Suppressor macrophage treated with lipopolysaccharide for 1 hour (primary cell): ENCODE data around the gene LCE3B.
"Not testable (repeated sequence)": the region's sequence is repeated elsewhere in the genome, so short reads cannot be mapped to it uniquely, and the experiment has no call there.

Experiments used
- DNase-seq, 3 donors: peaks; one replicate each; pipeline ENCODE4 v3.0.0-alpha.2; 2020 to 2022

The LCE3B gene, protein sequence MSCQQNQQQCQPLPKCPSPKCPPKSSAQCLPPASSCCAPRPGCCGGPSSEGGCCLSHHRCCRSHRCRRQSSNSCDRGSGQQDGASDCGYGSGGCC

DNA sequence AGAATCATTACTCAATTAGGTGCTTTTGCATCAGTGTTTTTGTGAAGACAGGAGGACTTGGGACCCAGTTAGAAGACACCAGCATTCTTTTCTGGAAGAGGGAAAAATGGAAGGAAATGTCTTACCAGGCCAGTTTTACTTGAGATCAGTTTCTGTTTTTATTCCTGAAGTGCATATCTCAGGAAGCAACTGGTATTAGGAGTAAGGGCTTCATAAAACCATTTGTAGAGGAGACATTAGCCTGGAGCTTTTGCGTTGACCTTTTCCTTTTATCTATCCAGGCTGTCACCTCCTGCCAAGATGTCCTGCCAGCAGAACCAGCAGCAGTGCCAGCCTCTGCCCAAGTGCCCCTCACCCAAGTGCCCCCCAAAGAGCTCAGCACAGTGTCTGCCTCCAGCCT, at the start of gene LCE3B:
LCE3B (plus strand) TSS at position 301 of the 400 bp plus-strand sequence; CDS start at position 301, 0 bp downstream.
- no peak for DNase-seq

DNA sequence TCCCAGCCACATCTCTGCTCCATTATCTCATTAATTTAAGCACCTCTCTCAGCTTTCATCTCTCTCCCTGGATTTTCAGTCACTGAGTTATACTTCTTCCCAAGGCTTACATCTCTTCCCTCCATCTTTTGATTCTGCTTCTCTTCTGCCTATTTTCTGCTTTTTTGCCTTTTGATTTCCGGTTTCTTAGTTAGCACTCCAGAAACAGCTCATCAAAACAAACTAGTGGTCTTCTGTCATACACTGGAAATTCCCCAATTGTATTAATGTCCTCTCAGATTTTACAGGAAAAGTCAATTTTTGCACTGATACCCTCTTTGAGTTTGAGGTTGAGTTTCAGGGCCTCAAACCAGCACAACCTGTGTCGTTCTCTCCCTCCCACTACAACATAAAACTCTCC, 48.5 kb upstream of the LCE3B start:
- no peak for DNase-seq

DNA sequence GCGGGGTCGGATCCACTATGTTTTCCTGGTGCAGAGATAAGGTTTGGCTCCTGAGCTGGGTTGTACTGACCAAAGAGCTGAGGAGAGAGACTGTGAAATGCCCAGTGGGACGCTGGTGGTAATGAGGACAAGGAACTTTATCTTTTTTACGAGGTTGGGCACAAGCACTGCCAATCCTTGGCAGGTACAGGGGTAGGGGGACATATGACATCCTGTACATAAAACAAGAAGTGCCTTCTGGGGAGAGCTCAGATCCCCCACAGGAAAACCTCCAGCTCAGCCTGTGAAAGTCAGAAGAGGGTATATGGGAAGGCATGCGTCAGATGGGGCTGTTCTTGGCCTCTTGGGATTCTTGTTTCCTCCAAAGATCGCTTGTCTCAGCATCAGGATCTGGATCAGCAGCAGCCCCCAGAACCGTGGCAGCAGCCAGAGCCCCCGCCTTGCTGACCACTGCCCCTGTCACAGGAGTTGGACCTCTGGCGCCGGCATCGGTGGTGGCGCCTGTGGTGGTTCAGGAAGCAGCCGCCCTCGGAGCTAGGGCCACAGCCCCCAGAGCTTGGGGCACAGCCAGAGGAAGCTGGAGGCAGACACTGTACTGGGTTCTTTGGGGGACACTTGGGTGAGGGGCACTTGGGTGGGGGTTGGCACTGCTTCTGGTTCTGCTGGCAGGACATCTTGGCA, 47.9 kb upstream of the LCE3B start:
- no peak for DNase-seq

DNA sequence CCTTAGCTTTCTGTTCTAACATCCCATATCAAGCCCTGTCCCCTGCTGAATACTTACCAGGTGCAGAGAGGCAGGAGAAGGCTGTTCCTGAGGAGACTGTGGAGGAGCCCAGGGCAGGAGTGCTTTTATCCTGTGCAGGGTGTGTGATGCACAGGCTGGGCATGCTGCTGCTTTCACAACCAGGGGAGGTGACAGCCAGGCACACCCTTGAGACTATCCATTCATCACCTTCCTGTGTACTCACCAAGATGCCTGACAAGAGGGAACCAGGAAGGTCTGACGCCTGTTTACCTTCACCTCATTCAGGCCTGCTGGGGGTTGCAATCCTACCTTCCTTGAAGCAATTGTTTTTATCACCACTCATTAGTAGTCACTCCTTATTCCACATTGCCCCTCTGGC, 46.9 kb upstream of the LCE3B start, which contains the start of gene LCE3E:
LCE3E (minus strand) TSS at position 100 of the 400 bp plus-strand sequence. CDS start 572 bp downstream, outside the sequence.
- no peak for DNase-seq

DNA sequence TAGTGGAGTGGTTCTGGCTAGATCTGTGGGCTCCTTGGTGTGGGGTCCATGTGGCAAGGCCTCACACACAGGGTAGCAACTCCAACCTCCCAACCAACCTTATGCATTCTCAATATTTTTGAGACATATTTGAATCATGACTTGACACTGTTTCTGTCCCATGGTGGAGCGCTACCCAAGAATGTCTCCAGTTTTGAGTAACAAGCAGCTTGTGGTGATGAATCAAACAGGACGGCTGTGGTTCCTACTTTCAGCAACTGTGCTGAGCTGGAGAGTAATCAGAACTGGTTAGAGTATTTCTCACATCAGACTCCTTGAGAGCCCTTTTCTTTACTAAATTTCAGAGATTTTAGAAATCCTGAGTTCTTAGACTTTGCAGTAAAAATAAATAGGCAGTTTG, 36.4 kb upstream of the LCE3B start:
- no peak for DNase-seq

DNA sequence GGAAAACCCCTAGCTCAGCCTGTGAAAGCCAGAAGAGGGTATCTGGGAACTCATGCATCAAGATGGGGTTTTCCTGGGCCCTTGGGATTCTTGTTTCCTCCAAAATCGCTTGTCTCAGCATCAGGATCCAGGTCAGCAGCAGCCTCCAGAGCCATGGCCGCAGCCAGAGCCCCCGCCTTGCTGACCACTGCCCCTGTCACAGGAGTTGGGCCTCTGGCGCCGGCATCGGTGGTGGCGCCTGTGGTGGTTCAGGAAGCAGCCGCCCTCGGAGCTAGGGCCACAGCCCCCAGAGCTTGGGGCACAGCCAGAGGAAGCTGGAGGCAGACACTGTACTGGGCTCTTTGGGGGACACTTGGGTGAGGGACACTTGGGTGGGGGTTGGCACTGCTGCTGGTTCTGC, 34.1 kb upstream of the LCE3B start:
- DNase-seq: not testable (repeated sequence)

DNA sequence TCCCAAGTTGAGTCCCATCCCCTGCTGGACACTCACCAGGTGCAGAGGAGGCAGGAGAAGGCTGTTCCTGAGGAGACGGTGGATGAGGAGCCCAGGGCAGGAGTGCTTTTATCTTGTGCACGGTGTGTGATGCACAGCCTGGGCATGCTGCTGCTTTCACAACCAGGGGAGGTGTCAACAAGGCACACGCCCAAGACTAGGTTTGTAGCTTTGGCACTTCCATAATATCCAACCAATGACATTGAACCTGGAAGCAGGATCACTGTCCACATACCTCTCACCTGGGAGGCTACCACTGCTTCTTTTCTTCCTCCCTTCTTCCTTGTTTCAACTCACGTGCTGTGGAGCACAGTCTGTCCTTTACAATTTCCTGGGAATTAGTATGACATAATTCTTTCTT, 33.2 kb upstream of the LCE3B start, which contains the start of gene LCE3D:
LCE3D (minus strand) TSS at position 84 of the 400 bp plus-strand sequence. CDS start 580 bp downstream, outside the sequence.
- no peak for DNase-seq

DNA sequence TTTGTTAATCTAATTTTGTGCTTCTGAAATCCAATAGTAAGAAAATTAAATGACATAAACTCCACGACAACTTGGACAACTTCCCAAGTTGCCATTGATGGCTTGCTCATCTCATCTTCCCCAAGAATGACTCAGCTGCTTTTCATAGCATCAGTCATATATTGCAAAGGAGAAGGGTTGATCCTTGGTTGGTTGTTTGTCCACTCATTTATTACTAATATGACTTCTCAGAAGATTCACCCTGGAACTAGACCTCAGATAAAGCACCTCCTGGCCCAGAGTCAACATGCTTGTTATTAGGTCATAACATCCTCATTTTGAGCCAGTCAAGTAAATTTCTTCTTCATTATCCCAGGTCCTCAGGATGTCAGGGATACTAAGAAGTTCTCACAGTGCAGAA, 31.0 kb upstream of the LCE3B start:
- peak; percentile 4 to 31 (median 9) for DNase-seq

DNA sequence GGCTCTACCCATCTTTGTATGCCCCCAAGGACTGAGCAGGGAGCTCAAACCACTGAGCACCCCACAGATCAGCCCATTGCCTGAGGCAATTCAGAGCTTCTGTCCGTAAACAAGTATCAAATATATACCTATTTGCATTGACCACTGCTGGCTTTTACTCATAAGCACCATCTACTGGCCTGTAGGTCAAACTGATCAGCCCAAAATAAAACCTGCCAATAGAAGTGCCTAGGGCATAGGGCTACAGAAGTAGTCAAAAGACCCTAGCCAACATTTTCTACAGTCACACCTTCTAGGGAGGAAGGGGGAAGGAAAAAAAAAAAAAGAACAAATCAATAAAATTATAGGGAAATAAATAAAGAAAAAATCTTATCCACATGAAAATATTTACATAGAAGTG, 28.0 kb upstream of the LCE3B start:
- no peak for DNase-seq

DNA sequence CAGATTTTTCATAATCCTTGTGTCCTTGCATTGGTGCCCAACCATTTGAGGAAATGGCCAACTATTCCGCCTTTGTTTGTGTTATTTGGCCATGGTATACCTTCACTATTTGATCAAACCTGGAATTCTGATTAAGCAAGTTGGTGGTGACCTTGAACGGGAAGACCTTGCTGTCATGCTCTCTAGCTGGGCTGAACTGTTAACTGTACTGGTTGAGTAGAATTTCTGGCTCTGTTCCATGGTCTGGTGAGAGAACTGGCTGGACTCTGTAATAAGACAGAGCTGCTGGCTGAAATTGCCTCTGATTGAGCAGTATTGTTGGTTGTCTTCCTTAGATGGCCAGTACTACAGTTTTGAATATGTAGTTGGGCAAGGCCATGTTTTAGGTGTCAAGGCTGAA, 16.6 kb upstream of the LCE3B start:
- no peak for DNase-seq

DNA sequence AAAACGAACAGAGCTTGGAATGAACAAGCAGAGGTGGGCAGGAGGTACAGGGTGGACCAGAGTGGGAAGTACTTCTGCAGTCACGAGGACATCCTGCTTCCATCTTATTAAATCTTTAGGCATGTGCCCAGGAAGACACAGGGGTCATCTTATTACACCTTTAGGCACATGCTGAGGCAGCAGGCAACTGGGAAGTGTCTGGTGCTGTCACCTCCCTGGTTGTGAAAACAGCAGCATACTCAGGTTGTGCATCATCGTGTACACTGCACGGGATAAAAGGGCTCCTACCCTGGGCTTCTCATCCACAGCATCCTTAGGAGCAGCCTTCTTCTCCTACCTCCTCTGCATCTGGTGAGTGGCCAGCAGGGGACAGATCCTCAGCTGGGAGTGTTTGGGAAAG, 13.7 kb upstream of the LCE3B start, which contains the start of gene LCE3C:
LCE3C (plus strand) TSS at position 301 of the 400 bp plus-strand sequence. CDS start 498 bp downstream, outside the sequence.
- DNase-seq: no peak

DNA sequence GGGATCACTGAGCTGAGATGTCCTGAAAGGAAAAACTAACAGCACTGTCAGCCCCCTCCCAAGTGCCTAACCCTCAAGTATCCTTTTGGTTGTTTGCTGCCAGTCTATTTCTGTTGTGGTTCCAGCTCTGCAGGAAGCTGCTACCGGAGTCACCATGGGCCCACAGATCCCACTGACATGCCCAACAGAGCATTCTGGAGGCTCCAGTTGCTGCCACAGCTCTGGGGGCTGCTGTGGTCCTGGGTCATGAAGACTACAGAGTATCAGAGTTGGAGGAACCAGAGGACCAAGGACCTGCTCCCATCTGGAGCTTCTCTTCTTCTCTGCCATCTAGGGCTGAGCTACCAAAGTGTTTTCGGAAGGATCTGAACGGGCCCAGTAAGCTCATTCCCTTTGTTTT, 8.4 kb downstream of the LCE3B start:
- DNase-seq: no peak

DNA sequence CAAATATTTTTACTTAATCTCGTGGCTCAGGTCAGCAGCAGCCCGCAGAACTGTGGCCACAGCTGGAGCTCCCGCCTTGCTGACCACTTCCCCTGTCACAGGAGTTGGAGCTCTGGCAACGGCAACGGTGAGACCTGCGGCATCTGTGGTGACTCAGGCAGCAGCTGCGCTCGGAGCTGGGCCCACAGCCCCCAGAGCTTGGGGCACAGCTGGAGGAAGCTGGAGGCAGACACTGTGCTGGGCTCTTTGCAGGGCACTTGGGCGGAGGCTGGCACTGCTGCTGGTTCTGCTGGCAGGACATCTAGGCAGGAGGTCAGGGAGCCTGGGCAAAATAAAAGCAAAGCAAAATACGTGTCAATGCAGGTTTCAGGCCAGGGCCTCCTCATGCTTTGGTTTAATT, 9.2 kb downstream of the LCE3B start, which contains the start of gene LCE3A:
LCE3A (minus strand) TSS at position 301 of the 400 bp plus-strand sequence; CDS start at position 301, 0 bp downstream.
- DNase-seq: peak in 1 of 3 donors; percentile 5

DNA sequence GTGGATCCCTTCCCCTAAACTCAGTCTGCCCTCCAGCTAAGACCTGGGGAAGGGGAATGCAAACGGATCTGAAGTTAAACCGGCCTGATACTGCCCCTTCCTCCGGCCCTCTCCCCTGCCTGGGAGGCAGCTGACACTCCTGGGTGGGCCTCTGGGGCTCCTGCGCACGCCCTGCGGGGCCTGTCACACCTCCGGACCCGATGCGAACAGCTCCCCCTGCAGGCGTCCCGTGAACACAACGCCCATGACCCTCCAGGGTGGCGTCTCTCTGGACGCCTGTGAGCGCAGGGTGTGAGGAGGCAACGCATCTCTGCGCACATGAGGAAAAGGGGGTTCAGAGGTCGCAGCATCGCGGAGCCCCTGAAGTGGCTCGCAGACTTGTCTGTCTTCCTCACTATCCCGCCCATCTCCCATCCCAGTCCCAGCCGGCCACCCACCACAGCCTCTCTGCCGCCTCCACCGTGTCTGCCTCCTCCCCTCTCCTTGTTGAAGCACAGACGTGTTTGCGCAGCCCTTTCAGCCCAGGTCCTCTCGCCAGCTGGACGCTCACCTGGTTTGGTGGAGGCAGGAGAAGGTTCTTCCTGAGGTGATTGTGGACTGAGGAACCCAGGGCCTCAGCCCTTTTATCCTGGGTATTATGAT, 9.7 kb downstream of the LCE3B start:
- DNase-seq: peak in 2 of 3 donors; percentile 9 to 34

DNA sequence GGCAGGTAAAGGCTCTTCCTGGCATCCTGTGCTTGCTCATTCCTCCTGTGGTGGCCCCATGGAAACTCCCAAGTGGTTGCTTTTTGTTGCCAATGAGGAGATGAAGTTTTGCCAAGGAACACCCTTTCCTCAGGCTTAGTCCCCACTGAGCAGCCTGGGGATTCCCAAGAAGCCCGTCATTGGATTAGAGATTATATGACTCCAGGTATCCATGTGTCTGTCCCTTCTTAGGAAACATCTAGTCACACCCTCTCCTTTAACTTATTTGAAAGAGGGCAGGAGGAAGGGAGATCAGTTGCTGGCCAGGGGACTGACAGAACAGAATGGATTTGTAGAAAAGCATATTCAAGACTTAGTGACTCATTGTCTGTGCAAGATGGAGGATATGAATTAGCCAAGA, 13.1 kb downstream of the LCE3B start:
- DNase-seq: no peak

DNA sequence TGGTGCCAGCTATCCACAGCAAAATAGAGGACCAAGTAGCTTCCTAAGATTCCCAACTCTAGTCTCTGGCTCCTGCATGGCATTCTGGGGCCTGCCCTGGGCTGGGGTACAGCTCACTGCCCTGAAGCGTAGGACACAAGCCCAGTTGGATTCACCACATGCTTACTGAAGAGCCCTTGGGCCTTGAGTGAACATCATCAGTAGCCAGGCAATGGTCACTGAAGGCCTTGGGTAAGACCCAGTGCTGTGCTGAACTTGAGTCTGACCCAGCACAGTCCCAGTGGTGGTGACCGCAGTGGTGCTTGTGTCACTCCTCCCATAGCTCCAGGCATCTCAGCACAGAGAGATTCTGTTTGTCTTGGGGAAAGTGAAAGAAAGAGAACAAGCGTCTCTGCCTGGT, 17.0 kb downstream of the LCE3B start:
- DNase-seq: no peak

DNA sequence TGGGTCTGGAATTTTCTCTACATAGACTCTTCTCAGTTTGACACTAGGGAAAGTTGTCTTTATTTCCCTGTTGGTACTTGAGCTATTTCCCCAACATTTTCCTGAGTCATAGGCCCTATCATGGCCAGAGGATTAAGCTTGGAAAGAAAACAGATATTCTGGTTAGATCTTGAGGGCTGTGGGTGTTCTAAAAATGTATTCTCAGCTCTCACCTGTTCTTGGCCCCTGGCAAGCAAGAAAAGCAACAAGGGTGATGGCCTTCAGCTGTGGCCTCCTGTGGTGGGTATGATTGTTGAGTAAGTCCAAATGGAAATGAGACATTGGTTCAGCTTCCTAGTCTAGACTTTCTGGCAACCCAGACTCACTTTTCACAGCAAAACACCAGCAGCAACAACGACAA, 26.7 kb downstream of the LCE3B start:
- no peak for DNase-seq

DNA sequence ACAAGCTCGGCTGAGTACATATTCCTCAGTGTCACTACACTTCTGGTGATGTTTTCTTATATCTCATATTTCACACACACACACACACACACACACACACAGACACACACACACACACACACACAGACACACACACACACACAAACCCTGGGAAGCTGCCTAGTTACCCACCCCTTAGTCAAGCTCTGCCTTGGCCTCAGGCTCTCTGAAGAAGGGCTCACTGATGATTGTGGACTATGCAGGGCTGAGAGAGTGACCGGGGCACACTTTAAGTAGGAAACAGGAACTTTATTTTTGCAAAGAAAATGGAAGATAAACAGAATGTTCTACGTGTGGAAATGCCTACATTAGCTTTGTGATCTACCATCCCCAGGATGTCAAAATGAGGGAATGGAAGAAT, 30.3 kb downstream of the LCE3B start:
- no peak for DNase-seq

DNA sequence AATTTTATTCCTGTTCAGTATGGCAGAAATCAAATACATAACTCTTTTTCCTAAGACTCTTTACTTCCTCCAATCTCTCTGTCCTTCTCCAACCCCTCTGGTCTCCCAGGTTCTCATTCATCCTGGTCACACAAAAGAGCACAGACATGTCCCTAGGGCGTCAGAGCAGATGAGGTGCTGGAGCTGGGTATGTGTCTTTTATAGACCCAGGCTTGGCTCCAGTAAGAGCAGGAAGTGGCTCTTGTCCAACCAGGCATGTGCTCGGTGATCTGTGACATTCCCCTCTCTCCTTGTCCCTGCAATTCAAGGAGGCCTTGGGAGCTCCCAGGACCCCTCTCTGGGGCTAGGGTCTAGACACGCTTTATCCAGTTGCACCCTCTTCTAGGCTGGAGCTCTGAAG, 31.5 kb downstream of the LCE3B start:
- DNase-seq: no peak

DNA sequence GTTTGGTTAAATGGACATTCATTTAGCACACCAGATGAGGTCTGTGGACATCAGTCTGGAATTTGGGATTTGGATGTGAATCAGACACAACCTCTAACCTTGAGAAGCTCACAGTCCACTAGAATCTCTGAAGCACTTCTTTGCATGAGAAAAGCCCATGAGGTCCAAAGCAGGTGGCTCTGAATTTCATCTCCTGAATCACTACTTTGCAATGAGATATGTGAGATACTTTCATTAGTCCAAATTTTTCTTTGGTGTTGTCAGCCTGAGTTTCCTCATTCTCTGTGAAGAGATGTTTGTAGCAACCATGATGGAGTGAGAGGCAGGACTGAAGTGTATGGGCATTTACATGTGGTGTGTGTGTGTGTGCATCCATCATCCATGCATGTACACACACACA, 33.0 kb downstream of the LCE3B start:
- no peak for DNase-seq

DNA sequence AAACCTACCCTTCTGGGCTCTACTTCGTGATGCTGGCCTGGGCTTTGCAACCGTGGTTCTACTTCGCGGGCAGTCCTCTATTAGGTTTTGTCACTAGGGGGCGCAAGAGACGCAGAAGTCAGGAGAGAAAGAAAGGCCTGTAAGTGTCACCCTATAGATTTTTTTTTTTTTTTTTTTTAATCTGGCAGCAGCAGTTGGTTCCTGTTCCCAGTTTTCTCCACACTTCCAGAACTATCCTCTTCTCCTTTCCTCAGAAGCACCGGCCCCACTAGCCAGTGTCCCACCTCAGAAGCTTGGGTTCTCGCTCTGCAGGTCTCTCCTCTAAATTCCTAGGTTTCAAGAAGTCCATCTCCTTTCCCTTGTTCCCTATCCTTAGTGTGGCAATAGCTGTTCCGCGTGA, 40.5 kb downstream of the LCE3B start:
- DNase-seq: peak; percentile 71 to 83 (median 78)

DNA sequence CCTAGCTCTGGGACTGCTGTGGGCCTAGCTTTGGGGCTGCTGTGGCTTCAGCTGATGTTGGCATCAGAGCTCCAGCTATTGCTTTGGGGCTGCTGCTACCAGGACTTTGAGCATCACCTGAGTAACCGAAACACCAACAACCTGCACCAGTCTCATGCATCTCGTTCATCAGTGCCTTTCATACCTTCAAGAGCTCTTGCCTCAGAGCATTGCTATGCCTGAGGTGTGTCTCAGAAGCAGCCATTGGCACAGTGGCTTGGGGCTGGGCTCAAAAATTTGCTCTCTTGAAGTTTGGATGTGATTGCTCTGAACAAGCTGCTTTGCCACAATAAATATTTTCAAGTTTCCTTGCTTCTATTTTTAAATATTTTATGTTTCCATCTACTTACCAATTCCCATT, 42.8 kb downstream of the LCE3B start:
- DNase-seq: no peak

DNA sequence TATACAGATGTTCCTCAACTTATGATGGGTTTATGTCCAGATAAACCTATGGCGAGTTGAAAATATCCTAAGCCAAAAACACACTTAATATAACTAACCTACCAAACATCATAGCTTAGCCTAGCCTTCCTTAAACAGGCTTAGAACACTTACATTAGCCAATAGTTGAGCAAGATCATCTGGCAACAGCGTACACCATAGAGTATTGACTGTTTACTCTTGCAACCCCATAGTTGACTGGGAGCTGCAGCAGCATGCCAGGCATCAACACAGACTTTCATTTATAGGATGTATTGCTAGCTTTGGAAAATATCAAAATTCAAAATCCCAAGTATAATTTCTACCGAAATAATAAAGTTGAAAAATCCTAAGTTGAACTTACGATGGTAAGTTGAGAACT, 44.1 kb downstream of the LCE3B start:
- no peak for DNase-seq

DNA sequence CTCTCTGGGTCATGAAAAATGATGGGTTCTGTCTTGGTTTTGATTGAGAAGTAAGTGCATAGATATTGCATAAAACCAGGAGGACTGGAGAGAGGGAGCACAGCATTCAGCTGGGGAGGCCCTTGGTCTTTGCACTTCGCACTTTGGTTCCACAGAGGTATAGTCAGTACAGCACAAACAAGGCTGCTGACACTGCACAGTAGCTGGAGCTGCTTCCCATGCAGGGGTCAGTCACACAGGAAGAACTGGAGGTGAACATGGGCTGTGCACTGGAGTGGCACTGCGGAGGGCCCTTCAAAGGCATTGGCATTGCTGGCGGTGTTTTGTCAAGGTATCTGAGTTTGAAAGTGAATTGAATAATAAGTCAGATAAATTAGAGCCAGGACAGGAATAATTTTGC, 45.0 kb downstream of the LCE3B start:
- no peak for DNase-seq
